Breast epithelium (tissue), 3 donors: ENCODE measurements around the gene FBLL1.

ENCODE experiments used
- POLR2A ChIP-seq: fragments of 450-650 bp; IDR thresholded peaks from one replicate; pipeline ENCODE4 v1.6.1; 2016; ENCODE audit warnings: antibody characterized with exemption, mild to moderate bottlenecking, moderate library complexity
- POLR2AphosphoS5 ChIP-seq, 3 donors: sonication (generic); formaldehyde crosslinking; IDR thresholded peaks; one replicate each; pipeline ENCODE4 v1.6.1; 2017; ENCODE audit warnings: antibody characterized with exemption in 3 of 3
- TF ChIP-seq, protein P1 (sequence below), 3 donors: fragments of 450-650 bp; IDR thresholded peaks; one replicate each; pipeline ENCODE4 v1.5.1; 2016 to 2017; ENCODE audit warnings: antibody characterized with exemption in 3 of 3, mild to moderate bottlenecking in 3 of 3, moderate library complexity in 3 of 3

DNA sequence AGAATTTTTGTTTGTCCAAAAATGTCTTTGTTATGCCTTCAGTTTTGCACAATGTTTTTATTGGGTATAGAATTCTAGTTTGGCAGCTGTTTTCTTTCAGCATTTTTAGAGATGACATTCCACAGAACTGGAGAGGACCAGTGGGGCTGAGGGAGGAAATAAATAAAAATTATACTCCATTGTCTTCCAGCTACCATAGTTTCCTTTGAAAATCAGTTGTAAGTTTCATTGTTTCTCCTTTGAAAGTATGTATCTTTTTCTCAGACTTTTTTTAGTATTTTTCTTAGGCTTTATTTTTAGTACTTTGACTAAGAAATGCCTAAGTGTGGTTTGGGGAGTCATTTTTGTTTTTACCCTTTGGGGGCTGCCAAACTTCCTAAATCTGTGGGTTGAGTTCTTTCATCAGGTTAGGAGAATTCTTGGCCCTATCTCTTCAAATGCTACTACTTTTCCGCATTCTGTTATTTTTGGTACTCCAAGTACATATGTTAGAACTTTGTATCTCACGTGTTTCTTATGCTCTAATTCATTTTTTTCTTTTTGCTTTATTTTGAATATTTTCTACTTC lies 15.2 kb upstream of the FBLL1 start:
- TF ChIP-seq, protein P1, sequence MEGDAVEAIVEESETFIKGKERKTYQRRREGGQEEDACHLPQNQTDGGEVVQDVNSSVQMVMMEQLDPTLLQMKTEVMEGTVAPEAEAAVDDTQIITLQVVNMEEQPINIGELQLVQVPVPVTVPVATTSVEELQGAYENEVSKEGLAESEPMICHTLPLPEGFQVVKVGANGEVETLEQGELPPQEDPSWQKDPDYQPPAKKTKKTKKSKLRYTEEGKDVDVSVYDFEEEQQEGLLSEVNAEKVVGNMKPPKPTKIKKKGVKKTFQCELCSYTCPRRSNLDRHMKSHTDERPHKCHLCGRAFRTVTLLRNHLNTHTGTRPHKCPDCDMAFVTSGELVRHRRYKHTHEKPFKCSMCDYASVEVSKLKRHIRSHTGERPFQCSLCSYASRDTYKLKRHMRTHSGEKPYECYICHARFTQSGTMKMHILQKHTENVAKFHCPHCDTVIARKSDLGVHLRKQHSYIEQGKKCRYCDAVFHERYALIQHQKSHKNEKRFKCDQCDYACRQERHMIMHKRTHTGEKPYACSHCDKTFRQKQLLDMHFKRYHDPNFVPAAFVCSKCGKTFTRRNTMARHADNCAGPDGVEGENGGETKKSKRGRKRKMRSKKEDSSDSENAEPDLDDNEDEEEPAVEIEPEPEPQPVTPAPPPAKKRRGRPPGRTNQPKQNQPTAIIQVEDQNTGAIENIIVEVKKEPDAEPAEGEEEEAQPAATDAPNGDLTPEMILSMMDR (IDR thresholded peaks at IDR 0.05) = no peak
- TF ChIP-seq POLR2AphosphoS5 (IDR thresholded peaks at IDR 0.05) (no peak), POLR2A (no peak)
